Hematopoietic multipotent progenitor cell treated with erythropoietin and hydrocortisone succinate and interleukin-3 and kit ligand, for 4 days (in vitro differentiated cells): ENCODE measurements around the gene RNU7-1.
"Not testable (repeated sequence)": the region's sequence is repeated elsewhere in the genome, so short reads cannot be mapped to it uniquely, and the experiment has no call there.

Experiments used
- DNase-seq: peaks from one replicate; pipeline ENCODE4 v3.0.0-alpha.2; 2015

The RNU7-1 gene

GRCh38 chr12:6943722-6944380, at the start of gene RNU7-1, which contains the start of gene C12orf57:
Gene RNU7-1 (plus strand): TSS chr12:6943816.
Gene C12orf57 (plus strand): TSS chr12:6944022. CDS start chr12:6944122, 100 bp downstream.
- DNase-seq = peak; percentile 97

- DNase-seq = no peak
Measured at GRCh38 chr12:6894321-6894720, 49.3 kb upstream of the RNU7-1 start.

GRCh38 chr12:6896846-6897435, 46.7 kb upstream of the RNU7-1 start:
- DNase-seq = no peak

GRCh38 chr12:6899427-6899826, 44.2 kb upstream of the RNU7-1 start:
- no peak for DNase-seq

- peak; percentile 87 for DNase-seq
Measured at GRCh38 chr12:6899837-6900519, 43.6 kb upstream of the RNU7-1 start.

GRCh38 chr12:6902448-6902847, 41.2 kb upstream of the RNU7-1 start:
- DNase-seq = no peak

GRCh38 chr12:6903722-6904121, 39.9 kb upstream of the RNU7-1 start:
- DNase-seq = peak; percentile 53

GRCh38 chr12:6904280-6905276, 39.0 kb upstream of the RNU7-1 start, which contains the start of gene LRRC23:
Gene LRRC23 (plus strand): TSS chr12:6904822. CDS start chr12:6905634, 812 bp downstream.
- peak; percentile 99 for DNase-seq

- no peak for DNase-seq
Measured at GRCh38 chr12:6905414-6906040, 38.1 kb upstream of the RNU7-1 start.

GRCh38 chr12:6908141-6908540, 35.5 kb upstream of the RNU7-1 start:
- DNase-seq = not testable (repeated sequence)

GRCh38 chr12:6909421-6910145, 34.0 kb upstream of the RNU7-1 start:
- no peak for DNase-seq

GRCh38 chr12:6912164-6912935, 31.3 kb upstream of the RNU7-1 start:
- no peak for DNase-seq

- peak; percentile 80 for DNase-seq
Measured at GRCh38 chr12:6914246-6914946, 29.2 kb upstream of the RNU7-1 start, which contains the start of gene ENO2. Gene ENO2 (plus strand): TSS chr12:6914580. CDS start chr12:6915833, 1,253 bp downstream.

GRCh38 chr12:6914947-6915788, 28.4 kb upstream of the RNU7-1 start:
- DNase-seq = peak; percentile 56

GRCh38 chr12:6915789-6916285, 27.8 kb upstream of the RNU7-1 start:
- no peak for DNase-seq

GRCh38 chr12:6916426-6917200, 27.0 kb upstream of the RNU7-1 start:
- no peak for DNase-seq

- DNase-seq = no peak
Measured at GRCh38 chr12:6917491-6918231, 26.0 kb upstream of the RNU7-1 start.
